Epithelial cell of esophagus (primary cell): ENCODE measurements around the gene SLC22A23.

ENCODE experiments used
- DNase-seq: peaks from one replicate; pipeline ENCODE4 v3.0.0; 2010; ENCODE audit warnings: low read depth
- H3K4me3 ChIP-seq: 2 replicates; pipeline ENCODE4 v1.5.1; 2011; ENCODE audit warnings: mild to moderate bottlenecking, low read length, control low read depth
- CTCF ChIP-seq: IDR thresholded peaks from 2 replicates; pipeline ENCODE4 v1.5.1; 2011; ENCODE audit warnings: low read depth, mild to moderate bottlenecking, low read length, control low read depth, inconsistent platforms; ENCODE audit not compliant: insufficient read depth; ENCODE audit errors: missing control alignments

The SLC22A23 gene

GRCh38 chr6:3297909-3298308 is 158.9 kb downstream of the SLC22A23 start:
- no peak overlapping the region for H3K4me3 ChIP-seq
- TF ChIP-seq CTCF: no peak
- no peak for DNase-seq

- no peak for TF ChIP-seq CTCF
Measured at GRCh38 chr6:3297006-3297405, 159.8 kb downstream of the SLC22A23 start.

GRCh38 chr6:3296537-3296936 is 160.3 kb downstream of the SLC22A23 start:
- no peak for DNase-seq
- H3K4me3 ChIP-seq: no peak overlapping the region
- TF ChIP-seq CTCF: no peak

More at GRCh38 chr6:3297006-3297405, 159.8 kb downstream of the SLC22A23 start:
- no peak for DNase-seq
- no peak overlapping the region for H3K4me3 ChIP-seq

- DNase-seq: no peak
- no peak overlapping the region for H3K4me3 ChIP-seq
- no peak for TF ChIP-seq CTCF
Measured at GRCh38 chr6:3296078-3296477, 160.8 kb downstream of the SLC22A23 start.

GRCh38 chr6:3294921-3295871 is 161.7 kb downstream of the SLC22A23 start:
- no peak overlapping the region for H3K4me3 ChIP-seq
- DNase-seq: no peak
- no peak for TF ChIP-seq CTCF

- no peak for TF ChIP-seq CTCF
- H3K4me3 ChIP-seq: no peak overlapping the region
- DNase-seq: no peak
Measured at GRCh38 chr6:3294396-3294795, 162.5 kb downstream of the SLC22A23 start.
